ENCODE results near the gene SPC25. TPM values are rescaled to one million over a fixed set of nuclear protein-coding genes. Genes with fewer than 3 reads are reported as not detected.

The SPC25 gene
- total and polyA plus RNA-seq, 2 of the 13 experiments (the other 11 are each of a cell fraction or from before 2014, with no cell fraction given): 11.3 to 26.5 TPM

DNA sequence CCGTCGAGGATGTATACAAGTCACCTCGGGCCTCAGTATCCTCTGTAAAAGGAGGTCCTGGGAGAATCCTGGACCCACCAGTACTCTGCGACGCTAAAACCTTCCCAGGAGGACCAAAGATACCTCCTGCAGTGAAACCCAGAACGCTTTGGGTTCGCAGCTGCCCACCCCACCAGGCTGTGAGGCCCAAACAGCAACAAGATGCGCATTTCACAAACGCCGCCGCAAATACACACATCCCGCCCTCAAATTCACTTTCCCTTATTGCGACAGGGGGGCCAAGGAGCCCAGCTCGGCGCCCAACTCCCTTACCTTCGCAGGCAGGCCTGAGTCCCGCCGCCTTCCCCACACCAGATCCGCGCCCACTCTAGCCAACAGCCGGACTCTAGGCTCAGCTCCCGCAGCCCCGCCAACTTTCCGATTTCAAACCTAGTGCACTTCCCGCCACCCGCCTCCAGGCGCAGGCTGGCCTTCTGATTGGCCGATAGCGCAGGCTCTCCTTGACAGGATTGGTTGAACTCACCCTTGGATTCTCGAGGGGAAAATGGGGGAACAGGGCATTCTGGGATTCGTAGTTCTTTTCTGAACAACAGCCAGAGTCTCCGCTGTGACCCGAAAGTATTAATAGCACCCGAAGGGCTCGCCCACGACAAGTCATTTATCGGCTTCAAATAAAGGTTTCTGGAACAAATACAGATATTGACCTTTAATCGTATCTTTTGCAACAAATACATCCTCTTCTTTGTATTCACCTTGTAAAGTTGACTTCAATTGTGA lies at the start of gene SPC25 (continued):
- TF ChIP-seq, protein P1, sequence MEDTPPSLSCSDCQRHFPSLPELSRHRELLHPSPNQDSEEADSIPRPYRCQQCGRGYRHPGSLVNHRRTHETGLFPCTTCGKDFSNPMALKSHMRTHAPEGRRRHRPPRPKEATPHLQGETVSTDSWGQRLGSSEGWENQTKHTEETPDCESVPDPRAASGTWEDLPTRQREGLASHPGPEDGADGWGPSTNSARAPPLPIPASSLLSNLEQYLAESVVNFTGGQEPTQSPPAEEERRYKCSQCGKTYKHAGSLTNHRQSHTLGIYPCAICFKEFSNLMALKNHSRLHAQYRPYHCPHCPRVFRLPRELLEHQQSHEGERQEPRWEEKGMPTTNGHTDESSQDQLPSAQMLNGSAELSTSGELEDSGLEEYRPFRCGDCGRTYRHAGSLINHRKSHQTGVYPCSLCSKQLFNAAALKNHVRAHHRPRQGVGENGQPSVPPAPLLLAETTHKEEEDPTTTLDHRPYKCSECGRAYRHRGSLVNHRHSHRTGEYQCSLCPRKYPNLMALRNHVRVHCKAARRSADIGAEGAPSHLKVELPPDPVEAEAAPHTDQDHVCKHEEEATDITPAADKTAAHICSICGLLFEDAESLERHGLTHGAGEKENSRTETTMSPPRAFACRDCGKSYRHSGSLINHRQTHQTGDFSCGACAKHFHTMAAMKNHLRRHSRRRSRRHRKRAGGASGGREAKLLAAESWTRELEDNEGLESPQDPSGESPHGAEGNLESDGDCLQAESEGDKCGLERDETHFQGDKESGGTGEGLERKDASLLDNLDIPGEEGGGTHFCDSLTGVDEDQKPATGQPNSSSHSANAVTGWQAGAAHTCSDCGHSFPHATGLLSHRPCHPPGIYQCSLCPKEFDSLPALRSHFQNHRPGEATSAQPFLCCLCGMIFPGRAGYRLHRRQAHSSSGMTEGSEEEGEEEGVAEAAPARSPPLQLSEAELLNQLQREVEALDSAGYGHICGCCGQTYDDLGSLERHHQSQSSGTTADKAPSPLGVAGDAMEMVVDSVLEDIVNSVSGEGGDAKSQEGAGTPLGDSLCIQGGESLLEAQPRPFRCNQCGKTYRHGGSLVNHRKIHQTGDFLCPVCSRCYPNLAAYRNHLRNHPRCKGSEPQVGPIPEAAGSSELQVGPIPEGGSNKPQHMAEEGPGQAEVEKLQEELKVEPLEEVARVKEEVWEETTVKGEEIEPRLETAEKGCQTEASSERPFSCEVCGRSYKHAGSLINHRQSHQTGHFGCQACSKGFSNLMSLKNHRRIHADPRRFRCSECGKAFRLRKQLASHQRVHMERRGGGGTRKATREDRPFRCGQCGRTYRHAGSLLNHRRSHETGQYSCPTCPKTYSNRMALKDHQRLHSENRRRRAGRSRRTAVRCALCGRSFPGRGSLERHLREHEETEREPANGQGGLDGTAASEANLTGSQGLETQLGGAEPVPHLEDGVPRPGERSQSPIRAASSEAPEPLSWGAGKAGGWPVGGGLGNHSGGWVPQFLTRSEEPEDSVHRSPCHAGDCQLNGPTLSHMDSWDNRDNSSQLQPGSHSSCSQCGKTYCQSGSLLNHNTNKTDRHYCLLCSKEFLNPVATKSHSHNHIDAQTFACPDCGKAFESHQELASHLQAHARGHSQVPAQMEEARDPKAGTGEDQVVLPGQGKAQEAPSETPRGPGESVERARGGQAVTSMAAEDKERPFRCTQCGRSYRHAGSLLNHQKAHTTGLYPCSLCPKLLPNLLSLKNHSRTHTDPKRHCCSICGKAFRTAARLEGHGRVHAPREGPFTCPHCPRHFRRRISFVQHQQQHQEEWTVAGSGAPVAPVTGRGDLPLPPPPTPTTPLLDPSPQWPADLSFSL (CRISPR knock-in tag; IDR thresholded peaks at IDR 0.05): no peak
- peak; percentile 53; the same call in 1 of the 2 replicates for TF ChIP-seq PITX1 (CRISPR knock-in tag; IDR thresholded peaks at IDR 0.05)
- TF ChIP-seq, protein P2, sequence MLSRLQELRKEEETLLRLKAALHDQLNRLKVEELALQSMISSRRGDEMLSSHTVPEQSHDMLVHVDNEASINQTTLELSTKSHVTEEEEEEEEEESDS (CRISPR knock-in tag; IDR thresholded peaks at IDR 0.05; ENCODE audit: borderline replicate concordance): no peak
- no peak for TF ChIP-seq ZKSCAN5 (CRISPR knock-in tag; IDR thresholded peaks at IDR 0.05)
- TF ChIP-seq ZNF710 (CRISPR knock-in tag; IDR thresholded peaks at IDR 0.05; ENCODE audit: borderline replicate concordance): 0 out of 2 replicates have a peak, but pooled peaks have one; percentile 11
- TF ChIP-seq HOMEZ (CRISPR knock-in tag; IDR thresholded peaks at IDR 0.05; ENCODE audit: low read depth): peak; percentile 69; the same call in 1 of the 2 replicates
- TF ChIP-seq ZNF567 (CRISPR knock-in tag; IDR thresholded peaks at IDR 0.05; ENCODE audit: borderline replicate concordance): 0 out of 2 replicates have a peak, but pooled peaks have one; percentile 89
- TF ChIP-seq POLR2G (IDR thresholded peaks at IDR 0.05; ENCODE audit: low read depth, low read length): peak; percentile 74
- peak; percentile 86 for TF ChIP-seq SMYD3 (CRISPR knock-in tag; IDR thresholded peaks at IDR 0.05)
- no peak for TF ChIP-seq ZBED4 (CRISPR knock-in tag; IDR thresholded peaks at IDR 0.05; ENCODE audit: borderline replicate concordance)
- TF ChIP-seq FOSL1 (CRISPR knock-in tag; IDR thresholded peaks at IDR 0.05; ENCODE audit: borderline replicate concordance): no peak
- no peak for TF ChIP-seq MYNN (CRISPR knock-in tag; IDR thresholded peaks at IDR 0.05; ENCODE audit: low read depth)

Data from HepG2 (cell line).